HG03097 (cell line): Measurements from ENCODE around the gene CARMIL3.

Experiments used
- ATAC-seq: cut with Tn5 transposase; IDR thresholded peaks from one replicate; pipeline ENCODE4 v1.9.1; 2021; ENCODE audit not compliant: unreplicated experiment, low FRiP score

The CARMIL3 gene

DNA sequence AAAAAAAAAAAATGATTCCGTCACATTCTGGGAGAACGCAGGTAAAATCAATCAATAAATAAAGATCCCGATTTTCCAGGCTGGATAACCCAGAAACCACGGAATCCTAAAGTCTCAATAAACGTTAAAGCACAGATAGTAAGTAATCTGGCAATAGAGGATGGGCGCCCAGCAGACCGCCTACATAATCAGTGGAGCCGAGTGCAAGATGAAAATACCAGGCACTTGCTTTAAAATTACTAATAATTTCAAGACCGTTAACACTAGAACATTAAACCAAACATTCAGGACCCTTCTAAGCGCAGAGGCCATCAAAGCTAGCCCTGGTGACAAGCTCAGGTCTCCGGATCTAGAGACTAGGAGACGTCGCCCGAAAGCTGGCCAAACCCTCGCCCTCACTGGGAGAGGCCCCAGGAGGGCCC is 61.6 kb downstream of the CARMIL3 start:
- ATAC-seq, result no peak

- peak; percentile 34 for ATAC-seq
These were observed 62.2 kb downstream of the CARMIL3 start for GRCh38 chr14:24113801-24114531.

DNA sequence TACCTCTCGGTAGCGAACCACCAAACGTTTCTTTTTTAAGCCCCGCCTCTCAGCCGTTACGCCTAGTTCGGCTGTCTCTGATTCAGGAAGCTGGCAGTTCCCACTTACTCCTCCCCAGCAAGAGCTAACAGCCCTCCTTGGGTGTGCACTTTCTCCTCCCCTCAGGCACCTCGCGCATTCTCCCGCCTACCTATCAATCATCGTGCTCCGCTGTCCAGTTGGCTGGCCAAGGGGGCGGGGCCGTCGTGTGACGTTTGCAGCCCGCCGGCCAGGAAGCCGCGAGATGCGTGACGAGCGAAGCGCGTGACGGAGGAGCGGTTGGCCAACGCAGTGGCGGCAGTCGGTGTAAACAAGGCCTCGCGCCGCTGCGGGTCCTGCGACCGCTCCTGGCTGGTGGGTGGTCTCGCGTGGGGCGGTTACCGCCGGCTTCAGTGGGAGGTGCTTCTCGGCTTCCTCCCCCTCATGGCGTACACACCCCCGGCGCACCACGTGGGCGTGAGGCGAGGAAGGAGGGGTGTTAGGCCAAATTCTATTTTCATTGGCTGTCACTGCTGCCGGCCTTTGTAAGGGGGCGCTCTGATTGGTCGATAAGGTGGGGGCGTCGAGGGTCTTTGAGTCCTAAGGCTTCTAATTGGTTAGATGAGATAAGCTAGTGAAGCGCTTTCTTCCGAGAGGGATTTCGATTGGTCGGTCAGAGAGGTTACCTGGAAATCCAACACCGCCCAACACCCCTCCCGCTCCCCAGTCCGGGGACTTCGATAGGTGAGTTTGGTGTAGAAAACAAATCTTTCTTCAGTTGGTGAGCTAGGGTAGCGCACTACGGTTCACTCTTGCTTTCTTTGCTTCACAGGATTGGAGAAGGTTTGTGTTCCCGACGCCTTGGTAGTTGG is 63.0 kb downstream of the CARMIL3 start, which contains the start of the genes DCAF11 and NRL:
TSS of gene DCAF11 (plus strand) at position 246 of the 890 bp plus-strand sequence. CDS start 818 bp downstream, outside the sequence.
TSS of gene NRL (minus strand) at position 418 of the 890 bp plus-strand sequence. CDS start 32,101 bp downstream, outside the sequence.
- peak; percentile 82 for ATAC-seq

- ATAC-seq, result no peak
These were observed 63.8 kb downstream of the CARMIL3 start for GRCh38 chr14:24115422-24116127.

DNA sequence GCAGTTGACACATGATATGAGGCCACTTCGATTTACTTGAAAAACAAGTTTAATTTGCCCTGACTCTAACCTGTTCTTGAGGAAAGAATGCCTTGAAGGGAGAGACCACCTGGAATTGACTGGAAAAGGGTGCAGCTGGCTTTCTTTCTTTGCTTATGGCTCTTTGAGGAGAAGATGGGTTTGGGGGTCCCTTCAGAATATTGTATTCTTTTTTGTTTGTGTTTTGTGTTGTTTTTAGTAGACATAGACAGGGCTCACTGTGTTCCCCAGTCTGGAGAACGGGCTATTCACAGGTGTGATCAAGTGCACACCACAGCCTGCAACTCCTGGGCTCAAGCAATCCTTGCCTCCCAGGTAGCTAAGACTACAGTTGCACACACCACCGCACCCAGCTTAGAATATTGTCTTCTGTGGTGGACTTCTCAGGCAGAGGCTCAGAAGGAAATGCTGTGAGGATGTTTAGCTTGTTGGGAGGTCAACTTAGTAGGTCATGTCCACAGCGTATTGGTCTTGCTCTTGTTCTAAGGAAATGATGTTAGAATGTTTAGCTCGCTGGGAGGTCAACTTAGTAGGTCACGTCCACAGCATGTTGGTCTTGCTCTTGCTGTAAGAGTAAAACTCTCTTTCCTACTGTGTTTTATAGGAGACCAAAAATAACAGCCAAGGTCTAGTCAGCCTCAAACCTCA is 64.5 kb downstream of the CARMIL3 start:
- no peak for ATAC-seq

GRCh38 chr14:24117179-24117578 is 65.4 kb downstream of the CARMIL3 start:
- ATAC-seq, result no peak
